Liver (tissue), 9 donors: ENCODE results near the gene DRGX. TPM values are rescaled to one million over a fixed set of nuclear protein-coding genes. Genes with fewer than 3 reads are reported as not detected.

Experiments used
- DNase-seq: peaks from one replicate; pipeline ENCODE4 v3.0.0-alpha.2; 2017; ENCODE audit warnings: low spot score
- H3K27ac ChIP-seq, 2 donors: one replicate each; pipeline ENCODE4 v1.7.0; 2013; ENCODE audit warnings: inconsistent platforms in 2 of 2, low read length in 2 of 2, control low read depth in 1 of 2, low read depth in 1 of 2, mild to moderate bottlenecking in 1 of 2
- H3K27me3 ChIP-seq, 4 donors: one replicate each; pipeline versions ENCODE4 v1.6.1 to v1.7.0; 2013; ENCODE audit warnings: low read length in 3 of 4, inconsistent platforms in 1 of 4, mild to moderate bottlenecking in 1 of 4, moderate library complexity in 1 of 4; ENCODE audit not compliant: control insufficient read depth in 4 of 4, insufficient read depth in 4 of 4
- H3K36me3 ChIP-seq, 4 donors: one replicate each; pipeline versions ENCODE4 v1.6.1 to v1.7.0; 2013; ENCODE audit warnings: low read length in 3 of 4, mild to moderate bottlenecking in 3 of 4, low read depth in 1 of 4, moderate library complexity in 1 of 4; ENCODE audit not compliant: control insufficient read depth in 4 of 4, insufficient read depth in 3 of 4
- H3K4me1 ChIP-seq, 4 donors: one replicate each; pipeline versions ENCODE4 v1.6.1 to v1.7.0; 2013; ENCODE audit warnings: low read length in 3 of 4, mild to moderate bottlenecking in 3 of 4, moderate library complexity in 1 of 4; ENCODE audit not compliant: control insufficient read depth in 4 of 4, insufficient read depth in 4 of 4
- H3K4me3 ChIP-seq, 3 donors: one replicate each; pipeline versions ENCODE4 v1.6.1 to v1.7.0; 2013; ENCODE audit warnings: low read length in 3 of 3, control low read depth in 1 of 3, low read depth in 1 of 3, mild to moderate bottlenecking in 1 of 3
- H3K9ac ChIP-seq, 2 donors: one replicate each; pipeline ENCODE4 v1.7.0; 2013; ENCODE audit warnings: low read length in 2 of 2, mild to moderate bottlenecking in 2 of 2, moderate library complexity in 2 of 2, control low read depth in 1 of 2, low read depth in 1 of 2
- H3K9me3 ChIP-seq, 4 donors: one replicate each; pipeline versions ENCODE4 v1.6.1 to v1.7.0; 2013; ENCODE audit warnings: low read length in 3 of 4; ENCODE audit not compliant: control insufficient read depth in 4 of 4
- ATF3 ChIP-seq: IDR thresholded peaks from 2 replicates; pipeline ENCODE4 v1.6.1; 2016; ENCODE audit warnings: antibody characterized with exemption
- EGR1 ChIP-seq, 2 donors: IDR thresholded peaks; 2 replicates each; pipeline ENCODE4 v1.6.1; 2016 to 2018; ENCODE audit warnings: antibody characterized with exemption in 2 of 2, low read depth in 2 of 2
- FOXA1 ChIP-seq: IDR thresholded peaks from 2 replicates; pipeline ENCODE4 v1.6.1; 2016; ENCODE audit warnings: antibody characterized with exemption
- FOXA2 ChIP-seq: IDR thresholded peaks from 2 replicates; pipeline ENCODE4 v1.6.1; 2016; ENCODE audit warnings: antibody characterized with exemption
- GABPA ChIP-seq, 2 donors: IDR thresholded peaks in 1 of 2; conservative IDR thresholded peaks in 1 of 2; 2 replicates each; pipeline ENCODE4 v1.6.1; 2016; ENCODE audit warnings: antibody characterized with exemption in 2 of 2, mild to moderate bottlenecking in 1 of 2, moderate library complexity in 1 of 2
- HNF4A ChIP-seq, 2 donors: conservative IDR thresholded peaks; 2 replicates each; pipeline ENCODE4 v1.6.1; 2016; ENCODE audit warnings: antibody characterized with exemption in 2 of 2, mild to moderate bottlenecking in 2 of 2
- HNF4G ChIP-seq: IDR thresholded peaks from 2 replicates; pipeline ENCODE4 v1.6.1; 2016; ENCODE audit warnings: antibody characterized with exemption
- MAX ChIP-seq: IDR thresholded peaks from 2 replicates; pipeline ENCODE4 v1.6.1; 2016; ENCODE audit warnings: antibody characterized with exemption
- NR2F2 ChIP-seq: IDR thresholded peaks from 2 replicates; pipeline ENCODE4 v1.6.1; 2016; ENCODE audit warnings: antibody characterized with exemption
- RXRA ChIP-seq, 2 donors: IDR thresholded peaks; 2 replicates each; pipeline ENCODE4 v1.6.1; 2017 to 2018; ENCODE audit warnings: antibody characterized with exemption in 2 of 2, mild to moderate bottlenecking in 1 of 2
- SP1 ChIP-seq: IDR thresholded peaks from 2 replicates; pipeline ENCODE4 v1.6.1; 2018; ENCODE audit warnings: antibody characterized with exemption, mild to moderate bottlenecking
- TAF1 ChIP-seq: conservative IDR thresholded peaks from 2 replicates; pipeline ENCODE4 v1.6.1; 2016; ENCODE audit warnings: antibody characterized with exemption, mild to moderate bottlenecking
- YY1 ChIP-seq: IDR thresholded peaks from 2 replicates; pipeline ENCODE4 v1.6.1; 2016; ENCODE audit warnings: antibody characterized with exemption, mild to moderate bottlenecking
- ZBTB33 ChIP-seq: IDR thresholded peaks from 2 replicates; pipeline ENCODE4 v1.6.1; 2016; ENCODE audit warnings: antibody characterized with exemption
- WGBS: extraction: QIAGEN DNeasy Blood & Tissue Kit; methylation state at CpG from one replicate; pipeline ENCODE4 v1.1.7; 2013; 5-methylcytosine and 5-hydroxymethylcytosine counted together
- polyA plus RNA-seq, 2 donors: library from polyadenylated mRNA; stranded (reverse) in 1 of 2; unstranded in 1 of 2; fragments of 200-250 nt in 1 of 2; fragments of >200 nt in 1 of 2; fragmentation: Nextera tagmentation in 1 of 2; extraction: Ambion mirVana in 1 of 2; gene quantifications; one replicate each; pipeline versions ENCODE4 v1.2.1 to v1.2.3, GENCODE V29; 2013 to 2015
- total RNA-seq, 2 donors: library from RNA; depleted of rRNA; stranded (reverse); fragments of >200 nt; gene quantifications; one replicate each; pipeline ENCODE4 v1.2.3, GENCODE V29; 2014
- TF ChIP-seq, protein P1 (sequence below): IDR thresholded peaks from 2 replicates; pipeline ENCODE4 v1.6.1; 2016; ENCODE audit warnings: antibody characterized with exemption, mild to moderate bottlenecking
- donor health status: healthy.
- donor health status: healthy.
- donor health status: healthy.
- donor health status: healthy.
- donor health status: healthy.

DRGX gene
- total and polyA plus RNA-seq, 4 donors = not detected

DNA sequence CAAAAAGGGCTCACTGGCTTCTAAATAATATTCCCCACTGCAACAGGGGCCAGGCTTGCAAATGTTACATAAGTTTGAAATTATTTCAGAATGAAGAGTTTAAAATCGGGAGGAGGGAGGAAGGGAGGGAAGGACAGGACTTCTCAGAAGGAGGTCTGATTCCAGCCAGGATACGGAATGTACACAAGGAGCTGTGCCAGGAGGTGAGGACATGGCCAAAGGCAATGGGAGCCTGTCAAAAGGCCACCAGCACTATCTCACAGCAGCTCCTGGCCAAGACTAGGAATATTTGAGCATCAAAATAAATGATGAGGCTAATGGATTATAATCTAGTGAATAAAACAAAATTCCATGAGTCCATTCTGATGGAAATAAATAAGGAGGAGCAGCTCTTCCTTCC is 18.6 kb upstream of the DRGX start:
- Histone ChIP-seq H3K4me1 (no peaks in the 10 kb centered on the region), H3K9me3 (peaks cover 0 to 2% (median 0%) of the 10 kb centered on the region in 4 donors), H3K27ac (no peak overlapping the region), H3K27me3 (peaks cover 0 to 2% (median 0%) of the 10 kb centered on the region in 4 donors), H3K36me3 (no peaks in the 10 kb centered on the region), H3K9ac (no peak overlapping the region), H3K4me3 (no peak overlapping the region)
- TF ChIP-seq HNF4A (conservative IDR thresholded peaks at IDR 0.05) (no peak), FOXA2 (no peak), ATF3 (no peak)
- 68% methylated on average over 2 of the region's 2 CpGs for WGBS
- no peak for DNase-seq

GRCh38 chr10:49412571-49412970 is 16.7 kb upstream of the DRGX start:
- no peaks in the 10 kb centered on the region for H3K4me1 ChIP-seq
- TF ChIP-seq, protein P1, sequence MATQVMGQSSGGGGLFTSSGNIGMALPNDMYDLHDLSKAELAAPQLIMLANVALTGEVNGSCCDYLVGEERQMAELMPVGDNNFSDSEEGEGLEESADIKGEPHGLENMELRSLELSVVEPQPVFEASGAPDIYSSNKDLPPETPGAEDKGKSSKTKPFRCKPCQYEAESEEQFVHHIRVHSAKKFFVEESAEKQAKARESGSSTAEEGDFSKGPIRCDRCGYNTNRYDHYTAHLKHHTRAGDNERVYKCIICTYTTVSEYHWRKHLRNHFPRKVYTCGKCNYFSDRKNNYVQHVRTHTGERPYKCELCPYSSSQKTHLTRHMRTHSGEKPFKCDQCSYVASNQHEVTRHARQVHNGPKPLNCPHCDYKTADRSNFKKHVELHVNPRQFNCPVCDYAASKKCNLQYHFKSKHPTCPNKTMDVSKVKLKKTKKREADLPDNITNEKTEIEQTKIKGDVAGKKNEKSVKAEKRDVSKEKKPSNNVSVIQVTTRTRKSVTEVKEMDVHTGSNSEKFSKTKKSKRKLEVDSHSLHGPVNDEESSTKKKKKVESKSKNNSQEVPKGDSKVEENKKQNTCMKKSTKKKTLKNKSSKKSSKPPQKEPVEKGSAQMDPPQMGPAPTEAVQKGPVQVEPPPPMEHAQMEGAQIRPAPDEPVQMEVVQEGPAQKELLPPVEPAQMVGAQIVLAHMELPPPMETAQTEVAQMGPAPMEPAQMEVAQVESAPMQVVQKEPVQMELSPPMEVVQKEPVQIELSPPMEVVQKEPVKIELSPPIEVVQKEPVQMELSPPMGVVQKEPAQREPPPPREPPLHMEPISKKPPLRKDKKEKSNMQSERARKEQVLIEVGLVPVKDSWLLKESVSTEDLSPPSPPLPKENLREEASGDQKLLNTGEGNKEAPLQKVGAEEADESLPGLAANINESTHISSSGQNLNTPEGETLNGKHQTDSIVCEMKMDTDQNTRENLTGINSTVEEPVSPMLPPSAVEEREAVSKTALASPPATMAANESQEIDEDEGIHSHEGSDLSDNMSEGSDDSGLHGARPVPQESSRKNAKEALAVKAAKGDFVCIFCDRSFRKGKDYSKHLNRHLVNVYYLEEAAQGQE = no peak
- TF ChIP-seq SP1 (no peak), HNF4A (conservative IDR thresholded peaks at IDR 0.05) (no peak), RXRA (IDR thresholded peaks at IDR 0.05) (no peak), EGR1 (IDR thresholded peaks at IDR 0.05; ENCODE audit: low read depth in 2 of 2) (no peak), HNF4G (no peak), FOXA1 (no peak), GABPA (IDR thresholded peaks at IDR 0.05 in 1 of 2, conservative IDR thresholded peaks at IDR 0.05 in 1 of 2) (no peak), TAF1 (no peak), FOXA2 (no peak)
- 82% methylated on average over 4 of the region's 4 CpGs for WGBS
- no peak overlapping the region for H3K27ac ChIP-seq
- no peak for DNase-seq
- H3K9me3 ChIP-seq = no peaks in the 10 kb centered on the region
- H3K36me3 ChIP-seq = no peaks in the 10 kb centered on the region
- no peak overlapping the region for H3K4me3 ChIP-seq
- H3K27me3 ChIP-seq = peaks cover 0 to 2% (median under 1%) of the 10 kb centered on the region in 4 donors
- no peak overlapping the region for H3K9ac ChIP-seq

DNA sequence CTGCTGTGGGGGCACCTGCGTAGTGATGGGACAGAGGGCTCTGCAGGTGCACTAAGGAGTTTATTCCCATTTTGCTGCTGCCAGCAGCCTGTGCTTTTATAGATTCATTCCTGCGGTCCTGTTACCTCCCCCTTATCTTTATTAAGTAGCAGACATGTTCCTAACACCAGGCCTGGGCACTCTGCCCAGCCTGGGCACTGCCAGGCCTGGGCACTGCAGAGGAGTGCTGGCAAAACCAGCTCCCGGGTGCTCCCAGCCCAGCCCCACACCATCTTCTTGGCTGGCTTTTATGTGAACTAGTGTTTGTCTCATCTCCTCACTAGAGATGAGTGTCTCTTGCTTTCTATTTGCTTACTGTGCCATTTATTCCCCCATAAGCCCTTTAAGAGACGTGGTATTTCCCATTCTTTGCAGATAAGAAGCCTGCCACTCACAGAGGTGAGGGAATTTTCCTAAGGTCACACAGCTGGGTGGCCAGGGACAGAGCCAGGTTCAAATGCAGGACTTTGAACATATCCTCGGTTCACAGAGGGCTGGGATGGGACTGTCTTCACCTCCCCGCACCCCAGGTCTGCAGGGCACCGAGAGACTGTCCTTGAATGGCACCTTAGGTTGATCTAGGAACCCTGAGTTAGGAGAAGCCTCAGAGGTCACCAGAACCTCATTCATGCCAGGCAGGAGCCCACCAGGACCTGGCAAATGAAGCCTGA is 14.6 kb upstream of the DRGX start:
- H3K27me3 ChIP-seq = peaks cover 0 to 2% (median under 1%) of the 10 kb centered on the region in 4 donors
- H3K36me3 ChIP-seq = no peaks in the 10 kb centered on the region
- 48% methylated on average over 7 of the region's 7 CpGs for WGBS
- H3K4me3 ChIP-seq = no peak overlapping the region
- no peak overlapping the region for H3K9ac ChIP-seq
- no peak for DNase-seq
- H3K27ac ChIP-seq = no peak overlapping the region
- H3K9me3 ChIP-seq = no peaks in the 10 kb centered on the region
- no peaks in the 10 kb centered on the region for H3K4me1 ChIP-seq
- TF ChIP-seq, protein P1 = no peak
- TF ChIP-seq GABPA (IDR thresholded peaks at IDR 0.05 in 1 of 2, conservative IDR thresholded peaks at IDR 0.05 in 1 of 2) = no peak
- TF ChIP-seq NR2F2 = no peak
- no peak for TF ChIP-seq EGR1 (IDR thresholded peaks at IDR 0.05; ENCODE audit: low read depth in 2 of 2)
- TF ChIP-seq ZBTB33 = no peak
- no peak for TF ChIP-seq YY1
- no peak for TF ChIP-seq SP1
- TF ChIP-seq MAX = no peak
- no peak for TF ChIP-seq HNF4A (conservative IDR thresholded peaks at IDR 0.05)
